HG02588 (cell line): ENCODE measurements around the gene LDLRAD4.

ENCODE experiments used
- ATAC-seq: cut with Tn5 transposase; IDR thresholded peaks from one replicate; pipeline ENCODE4 v1.9.1; 2021; ENCODE audit warnings: mild to moderate bottlenecking, moderate library complexity; ENCODE audit not compliant: unreplicated experiment

The LDLRAD4 gene

GRCh38 chr18:13454363-13455150 lies 236.0 kb downstream of the LDLRAD4 start:
- no peak for ATAC-seq

DNA sequence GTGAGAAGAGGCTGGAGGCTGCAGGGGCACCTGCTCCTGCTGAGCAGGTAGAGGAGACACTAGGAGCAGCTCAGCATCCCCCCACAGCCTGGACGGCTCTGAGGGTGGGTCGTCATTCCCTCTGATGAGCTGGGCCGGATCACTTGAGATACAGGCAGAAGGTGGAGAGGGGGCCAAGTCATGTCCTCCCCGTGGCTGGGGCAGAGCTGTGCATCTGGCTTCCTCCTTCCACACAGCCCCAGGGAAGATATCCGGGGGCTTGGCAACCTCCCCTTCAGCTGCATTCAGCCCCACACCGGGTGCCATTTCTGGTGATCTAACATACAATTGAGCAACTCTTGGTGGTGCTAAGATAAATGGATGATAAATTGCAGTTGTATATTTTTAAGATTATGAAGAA lies 236.9 kb downstream of the LDLRAD4 start:
- ATAC-seq = no peak

GRCh38 chr18:13455960-13456481 lies 237.5 kb downstream of the LDLRAD4 start:
- ATAC-seq = peak; percentile 55

GRCh38 chr18:13456736-13457271 lies 238.2 kb downstream of the LDLRAD4 start:
- ATAC-seq = no peak

- ATAC-seq = no peak
Observed at GRCh38 chr18:13457327-13457726, 238.8 kb downstream of the LDLRAD4 start.

DNA sequence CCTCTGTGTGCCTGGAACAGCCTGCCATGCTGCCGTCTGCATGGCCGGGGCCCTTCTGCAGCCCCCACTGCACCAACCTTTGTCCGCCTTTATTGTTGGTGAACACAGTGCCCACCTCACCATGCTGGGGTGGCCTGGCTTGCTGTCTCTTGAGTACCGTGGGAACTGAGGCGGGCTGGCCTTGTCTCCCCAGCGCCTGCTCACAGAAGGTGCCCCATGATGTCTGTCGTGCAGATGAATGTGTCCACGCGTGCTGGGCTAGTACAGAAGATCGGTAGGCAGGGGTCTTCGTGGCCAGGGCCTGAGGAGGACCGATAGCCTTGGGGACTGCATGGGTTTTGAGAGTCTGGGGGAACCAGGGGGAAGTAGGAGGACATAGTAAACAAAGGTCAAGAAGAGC lies 242.4 kb downstream of the LDLRAD4 start:
- no peak for ATAC-seq

GRCh38 chr18:13461469-13461868 lies 242.9 kb downstream of the LDLRAD4 start:
- no peak for ATAC-seq

DNA sequence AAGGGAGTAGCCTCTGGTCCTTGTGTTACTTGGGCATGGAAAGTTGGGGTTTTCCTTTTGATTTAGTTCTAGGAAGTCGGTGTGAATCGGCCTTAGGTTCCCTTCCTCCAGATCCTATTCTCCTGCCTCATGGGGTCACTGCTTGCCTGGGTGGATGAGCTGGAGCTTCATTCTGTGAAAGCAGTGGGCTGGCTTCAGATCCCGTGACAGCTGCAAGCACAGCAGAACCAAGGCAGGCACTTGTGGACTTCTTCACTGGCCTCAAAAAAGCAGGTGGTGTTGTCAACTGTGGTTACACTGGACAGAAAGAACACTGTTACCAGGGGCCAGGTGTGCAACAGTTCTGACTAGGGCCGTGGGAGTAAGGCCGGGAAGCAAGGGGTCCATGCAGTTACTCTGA lies 243.4 kb downstream of the LDLRAD4 start:
- ATAC-seq = no peak

DNA sequence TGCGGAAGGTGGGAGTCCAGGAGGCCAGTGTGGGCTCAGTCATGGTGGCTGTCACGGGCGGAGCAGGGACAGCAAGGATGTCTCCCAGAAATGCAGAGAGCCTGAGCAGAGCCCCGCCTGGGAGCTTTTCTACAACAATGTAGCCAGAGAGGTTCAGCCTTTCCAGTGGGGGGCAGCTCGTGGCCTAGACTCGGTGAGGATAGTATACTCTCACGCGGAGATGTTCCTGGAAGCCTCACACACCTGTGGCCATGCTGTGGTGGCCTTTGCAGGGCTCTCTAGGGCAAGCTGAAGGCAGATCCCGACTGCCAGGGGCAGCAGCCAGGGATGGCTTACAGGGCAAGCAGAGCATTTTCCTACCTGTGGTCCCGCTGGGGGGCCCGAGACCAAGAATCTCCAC lies 244.1 kb downstream of the LDLRAD4 start:
- ATAC-seq = no peak

DNA sequence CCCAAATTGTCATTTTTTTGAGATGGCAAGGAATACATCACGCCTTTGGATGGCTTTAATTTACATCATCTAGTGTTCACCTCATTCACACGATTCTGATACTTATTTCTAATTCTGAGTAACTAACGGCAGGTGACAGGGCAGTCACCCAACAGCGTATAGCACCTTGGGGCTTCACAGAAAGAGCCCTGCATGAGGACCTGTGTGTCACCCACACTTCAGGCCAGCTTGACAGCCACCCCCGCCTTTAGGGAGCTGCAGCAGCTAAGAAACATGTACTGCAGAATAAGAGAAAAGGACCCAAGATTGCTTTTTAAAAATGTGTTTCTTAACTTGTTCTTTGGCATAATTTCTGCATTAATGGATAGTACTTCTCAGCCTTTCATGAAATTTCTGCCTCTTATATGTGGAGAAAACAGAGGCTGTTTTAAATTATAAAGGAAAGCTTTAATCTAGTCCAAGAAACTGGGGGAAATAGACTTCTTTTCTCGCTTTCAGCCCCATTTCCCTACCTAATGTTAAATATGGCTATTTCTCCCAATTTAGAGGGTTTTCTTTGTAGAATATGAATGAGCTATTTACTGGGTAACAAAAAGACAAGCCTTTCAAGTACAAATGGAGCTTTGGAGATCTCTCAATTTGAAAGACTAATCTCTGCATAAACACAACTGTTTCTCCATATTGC lies 245.1 kb downstream of the LDLRAD4 start:
- ATAC-seq = no peak

DNA sequence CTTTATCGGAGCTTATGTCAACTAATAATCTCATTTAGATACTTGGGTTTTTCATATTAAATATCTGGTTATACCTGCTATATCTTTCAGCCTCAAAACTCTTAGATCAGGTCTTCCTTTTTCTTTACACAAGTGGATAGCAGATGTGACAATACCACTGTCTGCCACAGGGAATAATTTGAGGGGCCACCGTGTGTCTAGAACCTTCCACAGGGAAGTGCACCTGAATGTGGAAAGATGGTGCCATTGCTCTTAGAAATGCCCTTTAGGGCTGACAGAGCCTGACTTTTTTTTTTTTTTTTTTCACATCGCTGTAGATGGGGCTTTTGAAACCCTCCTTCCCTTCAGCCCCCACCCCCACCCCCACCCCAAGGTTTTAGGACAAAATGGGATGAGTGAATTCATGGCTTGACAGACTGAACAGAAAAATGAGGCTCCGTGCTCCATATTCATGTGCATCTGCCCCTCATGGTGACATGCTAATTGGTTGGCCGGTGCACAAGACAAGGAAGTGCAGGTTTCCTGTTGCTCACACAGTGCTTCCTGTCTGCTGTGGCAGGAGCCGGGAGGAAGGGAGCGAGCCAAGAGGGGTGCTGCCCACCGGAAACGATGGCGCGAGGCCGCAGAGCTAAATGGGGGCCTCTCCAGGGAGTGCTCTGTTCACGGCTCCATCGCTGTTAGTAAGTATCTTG lies 246.0 kb downstream of the LDLRAD4 start:
- peak; percentile 97 for ATAC-seq

GRCh38 chr18:13465124-13465446 lies 246.5 kb downstream of the LDLRAD4 start:
- ATAC-seq = peak; percentile 24

- ATAC-seq = peak; percentile 13
Observed at GRCh38 chr18:13465476-13465875, 246.9 kb downstream of the LDLRAD4 start.

DNA sequence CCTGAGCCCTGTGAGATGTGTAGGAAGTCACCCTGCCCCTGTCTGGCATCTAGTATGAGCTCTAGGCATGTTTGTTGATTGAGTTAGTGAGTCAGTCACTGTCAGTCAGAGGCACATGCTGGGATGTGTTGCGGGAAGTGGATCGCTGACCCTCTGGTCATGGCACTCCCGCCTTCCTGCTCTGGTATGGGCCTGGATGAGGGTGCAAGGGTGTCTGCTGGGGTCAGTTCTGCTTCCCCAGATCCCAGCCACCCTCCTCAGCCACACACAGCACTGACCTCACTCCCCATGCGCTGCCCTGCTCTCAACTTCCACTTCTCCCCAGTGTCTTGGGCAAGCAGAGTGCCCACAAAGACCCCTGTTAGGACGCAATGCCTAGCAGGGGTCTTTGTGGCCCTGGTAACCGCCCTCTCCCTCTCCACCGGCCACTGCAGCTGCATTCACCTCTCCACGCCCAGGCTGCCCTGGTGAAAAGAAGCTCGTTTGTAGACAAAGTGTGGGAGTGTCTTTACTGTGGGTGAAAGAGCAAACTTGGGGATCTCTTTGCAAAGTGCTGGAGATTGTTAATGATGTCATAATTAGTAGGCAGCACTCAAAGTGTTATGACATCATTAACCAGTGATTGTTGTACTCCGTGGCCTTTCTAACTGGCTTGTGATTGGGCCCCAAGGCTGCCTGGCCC lies 252.1 kb downstream of the LDLRAD4 start:
- no peak for ATAC-seq

DNA sequence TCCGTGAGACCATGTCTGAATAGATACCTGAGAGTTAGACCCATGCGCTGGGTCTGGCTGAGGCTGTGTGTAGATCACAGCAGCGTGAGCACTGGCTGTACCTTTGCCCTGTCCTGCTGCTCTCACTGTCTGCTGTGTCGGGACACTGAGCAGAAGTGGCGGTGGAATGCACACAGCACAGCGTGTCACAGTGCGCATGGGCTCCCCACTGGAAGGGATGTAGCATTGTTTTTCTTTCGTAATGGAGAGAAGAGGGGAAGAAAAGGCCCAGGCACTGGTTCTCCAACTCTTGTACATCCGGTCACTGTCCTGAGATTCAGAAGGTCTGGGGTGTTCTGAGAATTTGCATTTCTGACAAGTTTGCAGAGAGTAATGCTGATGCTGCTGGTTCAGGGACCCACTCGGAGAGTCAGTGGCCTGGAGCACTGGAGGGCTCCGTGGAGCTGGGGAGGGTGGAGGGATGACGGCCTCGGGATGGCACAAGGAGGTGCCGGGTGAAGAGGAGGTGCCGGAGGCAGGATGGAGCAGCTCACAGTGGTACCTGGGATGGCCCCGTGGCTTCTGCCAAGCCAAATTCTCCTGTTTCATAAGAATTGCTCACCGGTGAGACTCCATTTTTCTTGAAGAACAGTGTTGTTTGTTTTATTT lies 252.8 kb downstream of the LDLRAD4 start:
- no peak for ATAC-seq

GRCh38 chr18:13471971-13472628 lies 253.5 kb downstream of the LDLRAD4 start:
- no peak for ATAC-seq

DNA sequence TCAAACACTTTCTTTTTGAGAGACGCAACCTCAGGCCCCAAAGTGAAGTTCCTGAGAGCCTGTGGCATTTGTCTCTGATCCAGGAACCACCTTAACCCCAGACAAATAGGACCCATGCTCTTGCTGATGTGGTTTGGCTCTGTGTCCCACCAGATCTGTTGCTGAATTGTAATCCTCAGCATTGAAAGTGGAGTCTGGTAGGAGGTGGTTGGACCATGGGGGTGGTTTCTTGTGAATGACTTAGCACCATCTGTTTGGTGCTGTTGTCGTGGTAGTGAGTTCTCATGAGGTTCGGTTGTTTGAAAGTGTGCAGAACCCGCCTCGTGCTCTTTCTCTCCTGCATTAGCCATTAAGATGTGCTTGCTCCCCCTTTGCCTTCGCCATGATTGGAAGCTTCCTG lies 255.2 kb downstream of the LDLRAD4 start:
- ATAC-seq = no peak

GRCh38 chr18:13474336-13474735 lies 255.8 kb downstream of the LDLRAD4 start:
- no peak for ATAC-seq

GRCh38 chr18:13474907-13475545 lies 256.5 kb downstream of the LDLRAD4 start:
- no peak for ATAC-seq
